Coronary artery (tissue), 2 donors: Measurements from ENCODE around the gene PARVA.
A peak's percentile ranks its signal among the peaks of the same experiment; 100 is the strongest.

Experiments used
- DNase-seq: peaks from one replicate; pipeline ENCODE4 v3.0.0-alpha.2; 2017; ENCODE audit warnings: low spot score
- H3K27ac ChIP-seq, 2 donors: fragments of 200-600 bp; sonication (generic); one replicate each; pipeline ENCODE4 v1.5.1; 2016 to 2019
- H3K4me3 ChIP-seq: fragments of 200-600 bp; sonication (generic); 2 replicates; pipeline ENCODE4 v1.5.1; 2016; ENCODE audit warnings: mild to moderate bottlenecking, moderate library complexity
- CTCF ChIP-seq: fragments of 200-600 bp; sonication (generic); IDR thresholded peaks from one replicate; pipeline ENCODE4 v1.5.1; 2019; ENCODE audit warnings: antibody characterized with exemption

The PARVA gene

GRCh38 chr11:12448131-12448939 is 71.0 kb downstream of the PARVA start:
- H3K4me3 ChIP-seq = no peak overlapping the region
- no peak for DNase-seq
- peak overlapping the region in 1 of 2 donors; percentile 23 for H3K27ac ChIP-seq
- TF ChIP-seq CTCF = no peak

GRCh38 chr11:12449961-12450715 is 72.8 kb downstream of the PARVA start:
- no peak overlapping the region for H3K27ac ChIP-seq
- TF ChIP-seq CTCF = no peak
- H3K4me3 ChIP-seq = no peak overlapping the region
- DNase-seq = no peak

GRCh38 chr11:12451179-12451814 is 73.9 kb downstream of the PARVA start:
- H3K4me3 ChIP-seq = no peak overlapping the region
- TF ChIP-seq CTCF = no peak
- no peak for DNase-seq
- H3K27ac ChIP-seq = no peak overlapping the region

- no peak overlapping the region for H3K4me3 ChIP-seq
- H3K27ac ChIP-seq = no peak overlapping the region
- no peak for TF ChIP-seq CTCF
- DNase-seq = no peak
Observed at GRCh38 chr11:12453243-12453642, 75.9 kb downstream of the PARVA start.

GRCh38 chr11:12454782-12455181 is 77.4 kb downstream of the PARVA start:
- DNase-seq = no peak
- Histone ChIP-seq H3K4me3 (no peak overlapping the region), H3K27ac (no peak overlapping the region)
- no peak for TF ChIP-seq CTCF

GRCh38 chr11:12455938-12456337 is 78.6 kb downstream of the PARVA start:
- no peak overlapping the region for H3K4me3 ChIP-seq
- H3K27ac ChIP-seq = peak overlapping the region in 1 of 2 donors; percentile 42
- no peak for TF ChIP-seq CTCF
- DNase-seq = no peak
